ENCODE results near the gene KAT14. TPM values are rescaled to one million over a fixed set of nuclear protein-coding genes. Genes with fewer than 3 reads are reported as not detected.
"Not testable (repeated sequence)": the region's sequence is repeated elsewhere in the genome, so short reads cannot be mapped to it uniquely, and the experiment has no call there.

Gene KAT14
- total RNA-seq, 2 donors from 2014 or later: 15.2 to 23.3 TPM

DNA sequence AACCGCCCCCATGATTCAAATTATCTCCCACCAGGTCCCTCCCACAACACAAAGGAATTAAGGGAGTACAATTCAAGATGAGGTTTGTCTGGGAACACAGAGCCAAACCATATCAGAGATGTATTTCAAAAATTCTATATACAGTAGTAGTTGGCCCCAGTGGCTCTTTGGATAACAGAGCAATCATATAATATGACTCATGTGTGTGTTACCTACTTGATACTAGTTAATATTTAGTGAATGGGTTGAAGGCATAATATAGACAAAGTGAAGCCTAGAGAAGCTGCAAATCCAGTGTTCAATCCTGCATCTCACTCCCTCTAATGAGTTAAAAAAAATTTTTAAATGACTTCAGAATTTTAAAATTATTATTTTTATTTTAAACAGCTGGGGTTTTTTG lies 43.2 kb downstream of the KAT14 start:
- Histone ChIP-seq H3K9me3 (no peaks in the 10 kb centered on the region), H3K4me1 (replicated peaks) (no peaks in the 10 kb centered on the region), H3K4me3 (no peak overlapping the region), H3K27me3 (replicated peaks; ENCODE audit: insufficient read depth) (no peaks in the 10 kb centered on the region), H3K27ac (no peak overlapping the region), H3K36me3 (no peaks in the 10 kb centered on the region)
- no peak for DNase-seq (ENCODE audit: low spot score)
- 54% methylated on average over 1 of the region's 1 CpG for WGBS
- intact Hi-C loops (cut with DNase I): no loop called here
- no peak for TF ChIP-seq POLR2AphosphoS5 (IDR thresholded peaks at IDR 0.05)
- no peak for TF ChIP-seq POLR2A (IDR thresholded peaks at IDR 0.05)
- TF ChIP-seq CTCF (IDR thresholded peaks at IDR 0.05): no peak

- WGBS: 47% methylated on average over 5 of the region's 5 CpGs
- peaks cover 0 to 3% of the 10 kb centered on the region in 2 donors for H3K36me3 ChIP-seq
- no peak overlapping the region for H3K4me3 ChIP-seq
- peak overlapping the region in 1 of 2 donors; percentile 25 for H3K27ac ChIP-seq
- intact Hi-C loops (cut with DNase I): no loop called here
- H3K27me3 ChIP-seq (replicated peaks; ENCODE audit: insufficient read depth): no peaks in the 10 kb centered on the region
- TF ChIP-seq POLR2A (IDR thresholded peaks at IDR 0.05): no peak
- peak; percentile 31 for TF ChIP-seq POLR2AphosphoS5 (IDR thresholded peaks at IDR 0.05)
- peaks cover 2% of the 10 kb centered on the region for H3K4me1 ChIP-seq (replicated peaks)
- no peaks in the 10 kb centered on the region for H3K9me3 ChIP-seq
- peak; percentile 11 for DNase-seq (ENCODE audit: low spot score)
These were observed 49.4 kb downstream of the KAT14 start for GRCh38 chr20:18187020-18187419.

GRCh38 chr20:18188434-18188833 lies 50.8 kb downstream of the KAT14 start:
- no peaks in the 10 kb centered on the region for H3K27me3 ChIP-seq (replicated peaks; ENCODE audit: insufficient read depth)
- TF ChIP-seq POLR2AphosphoS5 (IDR thresholded peaks at IDR 0.05): no peak
- TF ChIP-seq POLR2A (IDR thresholded peaks at IDR 0.05): no peak
- TF ChIP-seq CTCF (IDR thresholded peaks at IDR 0.05): no peak
- H3K36me3 ChIP-seq: peaks cover 0 to 3% of the 10 kb centered on the region in 2 donors
- no peak overlapping the region for H3K4me3 ChIP-seq
- H3K4me1 ChIP-seq (replicated peaks): peaks cover 2% of the 10 kb centered on the region
- no peak for DNase-seq (ENCODE audit: low spot score)
- peak overlapping the region in 1 of 2 donors; percentile 25 for H3K27ac ChIP-seq
- WGBS: 45% methylated on average over 3 of the region's 3 CpGs
- no peaks in the 10 kb centered on the region for H3K9me3 ChIP-seq
- intact Hi-C loops (cut with DNase I): no loop called here

DNA sequence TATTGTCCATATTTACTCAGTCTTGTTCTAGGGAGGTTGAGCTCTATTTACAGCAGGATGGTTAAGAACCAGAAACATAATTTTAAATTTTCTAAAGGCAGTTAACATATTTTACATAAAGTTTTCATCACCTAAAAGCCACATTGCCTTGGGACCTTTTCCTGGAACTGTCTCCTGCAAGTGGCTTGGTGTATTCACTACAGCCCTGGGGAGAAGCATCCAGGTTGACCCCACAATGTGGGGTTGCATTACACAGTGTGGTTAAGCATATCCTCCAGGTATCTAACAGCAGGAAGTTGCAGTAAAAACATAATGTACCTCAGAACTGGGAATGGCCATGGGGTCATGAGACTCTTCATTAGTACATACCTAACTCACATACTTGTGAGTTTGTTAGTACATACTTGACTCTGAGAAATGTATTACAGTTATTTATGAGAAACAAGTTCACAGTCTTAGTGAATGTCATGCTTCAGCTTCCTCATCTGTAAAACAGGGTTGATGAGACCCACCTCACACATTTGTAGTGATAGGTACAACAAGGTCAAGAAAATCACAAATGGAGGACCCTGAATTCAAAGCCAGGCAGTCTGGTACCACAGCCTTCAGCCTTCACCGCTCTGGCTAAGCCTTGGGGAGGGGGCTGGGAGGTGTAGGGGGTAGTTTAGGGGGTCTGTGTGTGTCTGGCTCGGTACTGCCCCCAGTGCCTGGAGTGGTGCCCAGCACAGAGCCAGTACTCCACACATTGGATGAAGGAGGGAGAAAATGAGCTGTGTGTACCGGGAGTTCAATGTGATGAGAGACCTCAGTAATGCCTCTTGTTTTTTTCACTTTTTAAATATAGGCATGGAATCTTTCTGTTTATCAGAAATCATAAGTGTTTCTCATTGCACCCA lies 52.9 kb downstream of the KAT14 start:
- 88% methylated on average over 3 of the region's 3 CpGs for WGBS
- Histone ChIP-seq H3K4me3 (no peak overlapping the region), H3K27ac (no peak overlapping the region), H3K4me1 (replicated peaks) (peaks cover 2% of the 10 kb centered on the region), H3K9me3 (no peaks in the 10 kb centered on the region), H3K27me3 (replicated peaks; ENCODE audit: insufficient read depth) (no peaks in the 10 kb centered on the region), H3K36me3 (peaks cover 0 to 3% of the 10 kb centered on the region in 2 donors)
- intact Hi-C loops (cut with DNase I): no loop called here
- no peak for TF ChIP-seq POLR2AphosphoS5 (IDR thresholded peaks at IDR 0.05)
- TF ChIP-seq CTCF (IDR thresholded peaks at IDR 0.05): no peak
- no peak for TF ChIP-seq POLR2A (IDR thresholded peaks at IDR 0.05)
- no peak for DNase-seq (ENCODE audit: low spot score)

DNA sequence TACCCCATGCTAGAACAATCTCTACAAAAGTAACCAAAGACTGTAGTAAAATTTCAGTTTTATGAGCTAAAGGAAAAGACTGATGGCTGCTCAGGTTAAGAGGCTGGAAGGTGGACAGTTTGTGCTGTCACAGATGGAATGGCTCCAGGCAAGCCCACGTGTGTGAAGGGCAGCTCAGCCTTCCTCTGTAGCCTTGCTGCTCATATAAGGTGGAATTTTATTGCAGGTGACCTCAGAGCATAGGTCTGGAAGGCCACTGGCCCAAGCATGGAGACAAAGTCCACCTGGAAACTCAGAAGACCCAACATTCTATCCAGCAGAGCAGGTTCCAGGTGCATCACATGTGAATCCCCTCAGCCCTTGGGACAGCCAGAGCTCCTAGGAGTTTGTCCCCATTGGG lies 53.6 kb downstream of the KAT14 start:
- TF ChIP-seq CTCF (IDR thresholded peaks at IDR 0.05): no peak
- TF ChIP-seq POLR2AphosphoS5 (IDR thresholded peaks at IDR 0.05): no peak
- no peak for TF ChIP-seq POLR2A (IDR thresholded peaks at IDR 0.05)
- Histone ChIP-seq H3K9me3 (no peaks in the 10 kb centered on the region), H3K27ac (no peak overlapping the region), H3K4me3 (no peak overlapping the region), H3K36me3 (peaks cover 0 to 3% of the 10 kb centered on the region in 2 donors), H3K27me3 (replicated peaks; ENCODE audit: insufficient read depth) (no peaks in the 10 kb centered on the region), H3K4me1 (replicated peaks) (peaks cover 2% of the 10 kb centered on the region)
- intact Hi-C loops (cut with DNase I): no loop called here
- 28% methylated on average over 1 of the region's 1 CpG for WGBS
- no peak for DNase-seq (ENCODE audit: low spot score)

DNA sequence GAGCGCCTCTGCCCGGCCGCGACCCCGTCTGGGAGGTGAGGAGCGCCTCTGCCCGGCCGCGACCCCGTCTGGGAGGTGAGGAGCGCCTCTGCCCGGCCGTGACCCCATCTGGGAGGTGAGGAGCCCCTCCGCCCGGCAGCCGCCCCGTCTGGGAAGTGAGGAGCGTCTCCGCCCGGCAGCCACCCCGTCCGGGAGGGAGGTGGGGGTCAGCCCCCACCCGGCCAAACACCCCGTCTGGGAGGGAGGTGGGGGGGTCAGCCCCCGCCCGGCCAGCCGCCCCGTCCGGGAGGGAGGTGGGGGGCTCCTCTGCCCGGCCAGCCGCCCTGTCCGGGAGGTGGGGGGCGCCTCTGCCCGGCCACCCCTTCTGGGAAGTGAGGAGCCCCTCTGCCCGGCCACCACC lies 56.8 kb downstream of the KAT14 start:
- H3K9me3 ChIP-seq; H3K4me1 ChIP-seq (replicated peaks); H3K4me3 ChIP-seq; H3K27ac ChIP-seq; intact Hi-C loops (cut with DNase I); H3K36me3 ChIP-seq; H3K27me3 ChIP-seq (replicated peaks; ENCODE audit: insufficient read depth); DNase-seq (ENCODE audit: low spot score): not testable (repeated sequence)
- WGBS: 96% methylated on average over 18 of the region's 35 CpGs

Data from prostate gland (tissue), 2 donors.